ENCODE measurements around the gene TRAF1.

Gene TRAF1

DNA sequence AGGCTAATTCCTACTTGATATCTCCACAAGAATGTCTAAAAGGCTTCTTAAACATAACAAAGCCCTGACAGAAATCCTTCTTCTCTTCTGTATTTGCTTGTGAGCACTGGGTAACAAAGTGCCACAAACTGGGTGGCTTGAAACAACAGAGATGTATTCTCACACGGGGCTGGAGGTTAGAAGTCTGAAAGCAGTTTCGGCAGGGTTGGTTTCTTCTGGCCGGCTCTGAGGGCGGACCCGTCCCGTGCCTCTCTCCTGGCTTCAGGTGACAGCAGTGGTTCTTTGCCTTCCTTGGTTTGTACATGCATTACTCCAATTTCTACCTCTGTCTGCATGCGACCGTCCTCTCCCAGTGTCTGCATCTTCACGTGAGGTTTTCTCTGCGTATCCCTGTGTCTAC lies 14.0 kb upstream of the TRAF1 start:
- DNase-seq: no peak

DNA sequence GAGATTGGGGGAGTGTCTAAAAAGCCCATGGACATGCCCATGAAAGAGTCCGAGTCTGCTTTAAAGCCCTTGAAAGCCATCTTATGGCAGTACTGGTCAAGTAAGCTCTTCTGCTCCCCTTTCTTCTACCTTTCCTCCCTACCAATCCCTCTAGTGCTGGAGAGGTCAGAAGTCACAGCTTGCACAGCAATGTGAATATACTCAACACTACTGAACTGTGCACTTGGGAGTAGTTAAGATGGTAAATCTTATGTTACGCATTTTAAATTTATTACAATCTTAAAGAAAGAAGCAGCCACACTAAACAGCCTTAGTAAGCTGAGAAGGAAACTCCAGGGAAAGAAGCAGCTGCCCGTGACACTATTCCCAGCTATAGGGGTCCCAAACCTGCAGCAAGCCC lies 12.3 kb upstream of the TRAF1 start:
- no peak for DNase-seq

DNA sequence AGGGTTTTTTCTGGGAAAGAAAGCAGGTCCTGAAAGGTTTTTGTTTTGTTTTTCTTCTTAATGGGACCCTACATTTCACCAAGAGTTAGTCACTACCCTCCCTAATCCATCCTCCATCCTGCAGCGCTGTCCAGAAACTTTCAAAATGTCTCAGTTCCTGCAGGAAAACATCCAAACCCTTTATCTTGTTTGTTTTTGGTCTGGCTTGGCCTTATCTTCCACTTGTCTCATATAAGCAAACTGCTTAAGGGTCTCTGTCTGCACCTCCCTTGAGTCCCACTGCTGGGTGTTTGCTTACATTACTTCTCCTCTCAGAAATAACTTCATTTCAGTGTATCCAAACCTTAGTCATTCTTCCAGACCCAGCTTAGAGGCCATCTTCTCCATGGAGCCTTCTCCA lies 11.0 kb upstream of the TRAF1 start:
- no peak for DNase-seq

DNA sequence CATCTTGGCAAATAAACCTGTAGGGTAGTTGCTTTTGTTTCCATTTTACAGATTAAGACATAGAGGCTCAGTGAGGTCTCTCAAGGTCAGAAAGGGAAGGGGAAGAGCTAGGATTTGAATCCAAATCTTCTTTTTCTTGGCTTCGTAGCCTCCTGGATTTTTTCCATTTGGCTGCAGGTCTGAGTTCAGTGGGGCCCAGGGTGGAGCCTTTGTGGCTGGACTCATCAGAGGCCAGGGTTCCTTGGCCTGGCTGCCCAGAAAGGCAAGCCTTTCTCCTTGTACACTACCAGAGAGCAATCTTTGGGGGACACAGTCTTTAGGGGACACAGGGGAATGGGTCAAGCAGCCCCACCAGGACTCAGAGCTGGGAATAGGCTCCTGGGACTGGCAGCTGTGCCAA lies 10.5 kb upstream of the TRAF1 start:
- no peak for DNase-seq

DNA sequence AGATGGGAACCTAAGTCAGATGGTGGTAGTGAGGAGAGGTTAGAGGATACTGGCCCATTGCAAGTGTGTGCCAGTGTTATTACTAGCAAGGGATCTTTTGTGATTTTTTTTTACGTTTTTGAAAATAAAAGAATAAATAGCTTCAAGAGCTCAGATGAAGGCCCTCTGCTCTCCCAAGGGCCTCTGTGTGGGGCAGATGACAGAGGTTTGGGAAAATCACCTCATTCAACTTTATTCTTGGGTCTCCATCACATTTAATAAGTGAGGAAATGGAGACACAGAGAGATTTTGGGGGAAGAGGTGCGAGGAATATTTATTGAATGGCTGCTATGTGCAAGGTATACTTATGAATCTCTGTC lies 10.1 kb upstream of the TRAF1 start:
- no peak for DNase-seq

DNA sequence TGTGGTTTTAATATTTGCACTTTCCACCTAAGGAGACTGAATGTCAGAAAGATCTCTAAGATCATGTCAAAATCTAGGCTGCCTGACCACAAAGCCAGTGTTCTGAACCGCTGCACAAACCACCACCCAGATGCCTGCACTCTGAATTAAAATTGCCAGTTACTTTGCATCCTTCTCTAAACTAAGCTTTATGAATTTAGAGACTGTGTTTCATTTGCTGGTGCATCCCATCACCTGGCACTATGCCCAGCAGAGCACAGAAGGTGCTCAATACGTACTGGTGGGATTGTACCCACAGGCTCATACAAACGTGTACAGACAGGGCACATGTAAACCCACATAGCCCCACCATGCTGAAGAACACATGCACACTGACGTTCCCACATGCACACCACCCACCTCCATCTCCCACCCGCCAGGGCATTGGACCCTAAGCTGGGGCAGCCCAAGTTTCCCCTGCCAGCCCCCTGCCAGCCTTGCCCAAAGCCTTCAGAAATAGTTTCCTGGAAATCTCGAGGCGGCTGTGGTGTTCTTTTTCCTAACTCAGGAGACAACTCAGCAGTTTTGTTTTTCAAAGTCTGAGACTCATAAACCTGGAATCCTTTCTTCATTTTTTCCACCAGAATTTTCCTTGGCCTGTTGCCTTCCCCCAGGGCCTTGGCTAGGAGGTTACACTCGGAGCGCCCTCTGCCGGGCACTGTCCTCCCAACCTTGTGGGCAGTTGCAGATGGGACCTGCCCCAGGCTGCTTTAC lies 9.6 kb upstream of the TRAF1 start:
- peak; percentile 86 to 87 for DNase-seq

DNA sequence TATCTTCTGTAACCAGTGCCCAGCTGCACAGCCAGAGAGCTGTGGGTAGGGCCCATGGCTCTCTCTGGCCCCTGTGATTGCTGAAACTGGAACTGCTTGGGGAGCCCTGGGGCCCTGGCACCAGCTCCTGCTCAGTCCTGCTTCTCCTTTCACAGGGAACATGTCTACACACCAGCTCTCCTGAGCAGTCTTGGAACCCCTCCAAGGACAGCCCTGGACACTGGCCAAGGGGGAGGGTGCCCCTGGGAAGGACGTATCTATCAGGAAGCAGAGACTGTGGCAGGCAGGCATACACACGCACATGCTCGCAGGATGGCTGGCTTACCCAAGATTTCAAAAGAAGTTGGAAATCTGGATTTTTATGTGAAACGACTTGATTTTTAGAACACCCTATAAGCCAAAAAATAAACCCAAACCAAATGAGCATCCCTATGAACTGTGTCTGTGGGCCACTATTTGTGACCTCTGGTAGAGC lies 8.8 kb upstream of the TRAF1 start:
- peak; percentile 96 to 98 for DNase-seq

DNA sequence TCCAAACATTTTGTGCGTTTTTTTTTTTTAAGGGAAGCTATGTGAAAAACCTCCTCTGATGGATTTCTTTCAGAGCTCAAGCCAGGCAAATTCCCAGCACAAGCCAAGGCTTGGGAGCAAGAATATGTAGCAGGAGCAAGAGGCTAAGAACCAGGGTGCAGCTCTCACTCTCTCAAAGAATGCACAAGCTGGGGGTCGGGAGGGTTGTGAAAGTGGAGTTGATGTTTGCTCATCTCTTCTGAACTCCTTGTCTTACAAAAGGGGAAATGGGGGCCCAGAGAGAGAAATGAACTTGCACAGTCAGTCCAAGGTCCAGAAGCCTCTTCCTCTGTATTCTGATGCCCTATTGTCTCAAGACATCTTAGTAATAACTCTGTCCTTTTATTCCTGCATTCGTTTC lies 7.7 kb upstream of the TRAF1 start:
- no peak for DNase-seq

DNA sequence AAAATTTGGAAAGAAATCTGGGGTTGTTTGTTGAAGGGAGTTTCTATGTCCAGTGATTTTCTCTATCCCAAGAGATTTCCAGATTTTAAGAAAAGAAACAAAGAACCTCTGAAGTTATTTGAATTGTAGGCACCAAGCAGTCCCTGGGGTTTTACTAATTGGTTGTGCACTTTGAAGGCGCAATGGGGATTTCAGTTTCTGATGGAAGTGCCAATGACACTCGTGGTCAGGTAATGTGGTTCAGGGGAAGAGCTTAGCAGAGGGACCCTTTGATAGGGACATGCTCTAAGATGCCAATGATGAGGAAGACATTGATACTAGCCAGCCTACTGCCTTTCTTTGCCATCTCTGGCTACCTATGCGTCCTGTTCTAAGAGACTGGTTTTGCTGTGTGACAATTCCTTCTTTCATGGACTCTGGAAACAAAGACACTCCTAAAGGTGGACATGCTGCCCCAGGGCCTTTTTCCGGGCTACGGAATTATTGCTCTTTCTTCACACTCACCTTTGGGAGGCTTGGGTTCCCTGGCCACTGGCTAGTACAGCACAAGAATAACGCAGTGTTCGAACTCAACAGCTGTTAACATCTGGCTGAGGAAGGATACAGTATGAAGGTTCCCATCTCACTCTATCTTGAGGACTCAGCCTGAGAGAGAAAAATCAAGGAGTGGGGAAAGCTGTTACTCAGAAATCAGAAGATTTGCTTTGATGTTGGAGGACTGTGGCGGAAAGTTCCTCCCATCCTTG lies 6.9 kb upstream of the TRAF1 start:
- DNase-seq: no peak

DNA sequence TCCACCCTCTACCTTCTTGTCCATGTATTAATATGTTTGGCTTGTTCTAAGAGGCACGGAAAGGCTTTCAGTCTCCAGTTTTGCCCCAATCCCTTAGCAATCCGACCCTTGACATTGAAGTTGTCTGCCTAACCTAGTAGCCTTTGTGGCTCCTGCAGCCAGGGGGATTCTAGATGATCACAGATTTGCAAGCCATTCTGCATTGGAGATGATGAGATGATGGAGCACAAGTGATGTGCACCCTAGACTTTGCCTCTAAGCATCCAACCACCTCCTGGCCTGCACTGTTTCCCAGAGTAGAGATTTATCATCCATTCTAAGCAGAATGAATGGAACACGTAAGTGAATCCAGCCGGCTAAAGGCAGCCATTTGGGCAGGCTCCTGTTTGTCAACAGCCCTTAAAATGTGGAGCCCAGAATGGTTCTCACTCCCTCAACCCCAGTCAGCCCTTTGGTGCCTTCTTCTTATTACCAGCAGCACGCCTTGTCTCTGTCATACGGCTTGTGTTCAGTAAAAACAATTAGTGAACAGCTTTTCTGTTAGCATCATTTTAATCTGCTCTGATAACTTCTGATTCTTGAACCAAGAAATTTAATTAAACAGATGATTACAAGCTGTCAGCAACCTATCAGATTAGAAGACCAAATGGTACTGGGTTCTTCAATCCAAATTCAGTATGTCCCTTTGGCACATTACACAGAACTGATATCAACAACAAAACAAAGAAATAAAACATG lies 5.7 kb upstream of the TRAF1 start:
- DNase-seq: no peak

DNA sequence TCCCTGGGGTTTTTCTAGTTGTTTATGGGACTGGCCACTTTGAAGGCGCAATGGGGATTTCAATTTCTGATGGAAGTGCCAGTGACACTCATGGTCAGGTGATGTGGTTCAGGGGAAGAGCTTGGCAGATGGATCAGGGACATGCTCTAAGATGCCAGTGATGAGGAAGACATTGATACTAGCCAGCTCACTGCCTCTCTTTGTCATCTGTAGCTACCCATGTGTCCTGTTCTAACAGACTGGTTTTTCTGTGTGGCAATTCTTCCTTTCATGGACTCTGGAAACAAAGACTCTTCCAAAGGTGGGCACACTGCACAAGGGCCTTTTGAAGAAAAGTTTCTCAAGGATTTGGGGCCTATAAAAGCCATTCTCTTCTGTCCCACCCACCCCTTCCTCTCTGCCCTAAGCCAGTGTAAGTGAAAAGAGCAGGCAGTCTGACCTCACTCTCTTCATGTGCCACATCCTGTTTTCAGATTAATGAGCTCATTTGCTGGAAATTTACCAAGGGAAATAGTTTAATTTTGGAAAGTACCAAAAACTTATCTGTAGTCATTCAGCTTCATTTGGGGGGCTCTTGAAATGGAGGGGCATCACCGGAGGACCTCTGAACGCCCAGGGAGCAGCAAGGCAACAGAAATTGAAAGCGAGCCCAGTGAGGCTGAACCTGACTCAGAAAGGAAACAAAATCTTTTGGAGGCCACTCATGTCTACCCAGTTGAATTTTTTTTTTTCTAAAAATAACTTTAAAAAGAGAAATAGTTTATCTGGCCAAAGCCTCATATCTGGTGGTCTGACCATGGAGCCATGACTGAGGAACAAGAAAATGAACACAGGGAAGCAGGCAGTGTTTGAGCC lies 4.9 kb upstream of the TRAF1 start:
- no peak for DNase-seq

DNA sequence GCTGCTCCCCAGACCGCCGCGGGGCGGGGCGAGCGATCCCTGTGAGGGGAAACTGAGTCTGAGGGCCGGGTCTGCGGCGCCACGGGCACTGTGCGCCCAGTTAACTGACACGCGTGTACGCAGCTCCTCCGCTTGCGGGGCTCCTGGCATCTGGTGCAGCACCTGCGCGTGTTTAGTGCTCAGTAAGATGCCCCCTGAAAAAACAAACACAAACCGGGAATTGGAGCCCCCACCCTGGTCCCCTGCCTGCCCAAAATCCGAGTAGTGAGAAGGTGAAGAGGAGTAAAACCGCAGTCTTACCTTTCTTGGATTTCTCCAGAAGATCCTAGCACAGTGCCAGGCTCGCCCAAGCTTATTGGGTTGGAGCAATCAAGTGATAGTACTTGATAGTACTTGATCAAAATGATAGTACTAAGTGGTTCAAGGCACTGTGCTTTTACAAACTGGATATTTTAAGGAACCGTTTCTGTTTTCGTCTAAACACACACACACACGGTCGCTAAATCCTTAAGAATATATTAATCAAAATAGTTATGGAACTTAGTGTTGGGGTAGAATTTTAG lies 2.7 kb upstream of the TRAF1 start:
- DNase-seq: no peak

DNA sequence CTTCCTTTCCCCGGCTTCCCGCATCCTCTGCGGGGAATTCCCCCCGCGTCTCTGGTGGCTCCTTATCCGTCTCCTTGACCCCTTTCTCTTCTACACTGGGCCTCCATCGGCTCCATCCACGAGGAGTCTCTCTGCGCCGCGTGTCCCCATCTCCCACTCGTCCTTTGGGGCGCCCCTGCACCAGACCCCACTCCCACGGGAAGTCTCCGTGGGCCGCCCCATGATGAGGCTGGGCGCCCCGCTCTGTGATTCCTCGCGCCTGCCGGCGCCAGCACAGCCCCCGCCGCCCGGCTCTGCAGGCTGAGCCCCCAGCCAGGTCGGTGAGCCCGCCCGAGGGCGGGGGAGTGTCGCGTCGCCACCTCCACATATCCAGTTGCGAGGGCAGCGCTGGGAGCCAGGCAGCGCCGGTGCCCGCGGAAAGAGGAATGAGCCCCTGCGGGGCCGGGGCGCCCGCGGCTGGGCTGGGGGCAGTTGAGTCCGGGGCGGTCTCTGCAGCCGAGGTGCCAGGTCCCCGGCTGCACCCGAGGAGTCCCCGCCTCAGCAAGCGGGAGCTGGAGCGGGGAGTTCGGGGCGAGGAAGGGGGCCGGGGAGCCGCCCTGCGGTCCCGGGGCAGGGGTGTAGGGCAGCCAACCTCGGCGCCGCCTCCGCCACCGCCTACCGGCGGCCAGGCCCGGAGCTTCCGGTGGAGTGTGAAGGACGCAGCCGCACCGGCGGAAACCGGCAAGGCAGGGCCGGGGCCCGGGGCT lies 2.1 kb upstream of the TRAF1 start:
- peak; percentile 46 to 65 for DNase-seq

DNA sequence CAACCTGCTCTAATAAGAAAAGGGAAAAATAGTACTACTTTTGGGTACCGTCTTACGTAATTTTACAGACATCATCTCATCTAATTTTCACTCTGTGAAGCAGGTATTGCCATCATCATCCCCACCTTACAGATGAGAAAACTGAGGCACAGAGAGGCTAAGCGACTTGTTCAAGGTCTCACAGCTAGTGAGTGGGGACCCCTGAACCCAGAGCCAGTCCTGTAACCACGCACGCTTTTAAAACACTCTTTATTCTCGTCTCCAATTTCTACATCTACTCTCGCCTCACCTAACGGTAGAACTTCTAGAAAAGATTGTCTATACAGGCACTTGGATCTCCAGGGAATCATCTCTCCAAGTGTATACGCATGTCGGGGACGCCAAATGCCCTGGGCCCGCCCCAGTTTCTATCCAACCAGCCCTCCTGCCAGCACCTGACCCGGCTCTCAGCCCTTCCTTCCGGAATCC lies 1.5 kb upstream of the TRAF1 start:
- no peak for DNase-seq

DNA sequence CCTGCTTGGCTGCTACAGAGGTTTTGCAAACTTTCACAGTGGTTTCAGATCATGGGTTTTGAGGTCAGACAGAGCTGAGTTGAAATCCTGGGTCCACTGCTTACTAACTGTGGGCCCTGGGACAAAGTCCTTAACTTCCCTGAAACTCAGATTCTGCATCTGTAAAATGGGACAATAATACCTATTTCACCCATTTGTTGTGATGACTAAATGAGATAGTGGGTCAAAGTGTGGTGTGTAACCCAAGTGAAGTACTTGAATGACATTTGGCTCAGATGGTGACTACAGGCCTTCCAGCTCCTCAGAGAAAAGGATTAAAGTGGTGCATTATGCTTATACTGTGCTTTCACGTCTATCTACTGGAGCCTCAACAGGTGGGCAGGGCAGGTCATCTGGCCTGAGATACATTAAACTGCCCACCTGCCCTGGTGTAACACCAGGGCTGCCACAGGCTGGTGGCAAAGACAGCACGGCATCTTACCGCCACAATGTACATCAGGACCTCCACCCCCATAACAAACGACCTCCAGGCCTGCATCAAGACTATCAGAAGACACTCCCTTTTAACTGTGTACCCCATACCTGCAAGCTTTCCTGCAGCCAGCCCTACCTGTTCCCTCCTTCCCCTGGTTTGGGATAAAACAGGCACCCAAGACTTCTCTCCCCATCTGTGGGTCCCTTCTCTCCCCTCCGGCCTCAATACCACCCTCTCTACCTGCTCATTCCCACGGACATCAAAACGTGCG lies 846 bp upstream of the TRAF1 start:
- DNase-seq: no peak

DNA sequence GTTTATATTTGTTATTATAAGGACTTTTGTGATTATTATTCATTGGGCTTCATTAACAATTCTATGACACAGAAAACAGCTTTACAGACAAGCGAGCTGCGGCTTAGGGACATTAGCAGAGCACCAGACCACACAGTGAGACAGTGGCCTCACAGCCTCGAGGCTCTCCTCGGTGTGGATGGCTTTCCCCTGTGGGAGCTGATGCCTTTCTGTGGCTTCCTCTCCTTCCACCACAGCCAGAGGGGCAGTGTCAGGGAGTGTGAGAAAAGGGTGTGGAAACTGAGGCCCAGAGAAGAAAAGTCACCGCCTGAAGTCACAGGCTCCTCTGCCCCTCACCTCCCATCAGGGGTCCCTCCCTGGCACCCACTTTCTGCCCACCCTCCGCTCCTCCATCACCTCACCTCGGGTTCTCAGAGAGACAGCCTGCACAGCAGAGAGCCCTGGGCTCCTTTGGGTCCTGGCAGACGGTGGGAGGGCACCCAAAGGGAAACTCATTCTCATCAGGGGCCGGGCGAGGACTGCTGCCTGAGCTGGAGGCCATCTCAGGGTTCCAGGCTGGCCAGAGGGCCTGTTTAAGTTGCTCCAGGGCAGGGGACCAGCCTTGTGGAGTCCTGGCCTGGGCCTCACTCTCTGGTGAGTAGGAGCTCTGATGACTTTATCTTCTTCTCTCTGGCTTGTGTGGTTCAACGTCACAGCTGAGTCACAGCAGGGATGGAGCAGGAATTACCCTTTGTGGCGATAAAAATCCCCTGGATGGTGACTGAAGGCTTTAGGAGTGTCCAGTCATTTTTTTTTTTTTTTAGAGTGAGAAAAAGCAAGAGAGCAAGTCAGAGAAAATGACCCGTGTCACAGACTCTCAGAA lies 830 bp downstream of the TRAF1 start:
- DNase-seq: no peak

DNA sequence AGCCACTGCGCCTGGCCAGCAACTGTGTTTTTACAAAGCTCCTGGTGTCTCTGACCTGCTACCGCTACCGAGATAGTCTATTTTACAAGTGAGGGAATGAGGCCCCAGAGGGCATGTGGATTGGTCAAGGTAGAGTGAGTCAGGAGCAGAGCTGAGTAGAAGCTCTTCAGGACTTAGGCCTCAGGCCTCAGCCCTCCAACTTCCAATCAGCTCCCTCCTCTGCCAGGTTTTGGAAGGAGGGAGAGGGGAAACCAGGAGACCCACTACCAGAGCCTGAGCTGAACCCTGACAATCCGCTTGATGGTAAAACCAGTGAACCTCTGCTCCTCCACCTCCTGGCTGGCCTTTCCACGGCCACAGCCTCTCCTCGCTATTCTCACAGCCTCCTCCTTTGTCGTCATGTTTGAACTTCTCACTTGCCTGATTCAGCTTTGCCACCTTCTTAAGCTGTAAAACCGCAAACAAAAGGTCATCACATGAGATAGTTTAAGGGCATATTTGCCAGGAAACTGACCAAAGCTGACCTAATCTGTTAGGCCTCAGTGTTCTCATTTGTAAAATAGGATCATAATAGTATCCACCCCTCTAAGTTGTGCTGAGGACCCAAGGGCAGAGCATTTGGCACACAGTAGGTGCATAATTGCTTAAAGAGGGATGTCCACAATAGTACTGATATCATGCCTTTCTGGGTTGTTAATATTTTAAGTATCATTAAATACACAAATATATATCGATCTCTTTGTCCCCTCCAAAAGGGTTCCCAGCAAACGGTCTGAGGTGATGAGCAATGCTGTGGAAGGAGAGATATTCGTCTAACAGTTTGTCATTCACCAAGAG lies 1.7 kb downstream of the TRAF1 start:
- no peak for DNase-seq

DNA sequence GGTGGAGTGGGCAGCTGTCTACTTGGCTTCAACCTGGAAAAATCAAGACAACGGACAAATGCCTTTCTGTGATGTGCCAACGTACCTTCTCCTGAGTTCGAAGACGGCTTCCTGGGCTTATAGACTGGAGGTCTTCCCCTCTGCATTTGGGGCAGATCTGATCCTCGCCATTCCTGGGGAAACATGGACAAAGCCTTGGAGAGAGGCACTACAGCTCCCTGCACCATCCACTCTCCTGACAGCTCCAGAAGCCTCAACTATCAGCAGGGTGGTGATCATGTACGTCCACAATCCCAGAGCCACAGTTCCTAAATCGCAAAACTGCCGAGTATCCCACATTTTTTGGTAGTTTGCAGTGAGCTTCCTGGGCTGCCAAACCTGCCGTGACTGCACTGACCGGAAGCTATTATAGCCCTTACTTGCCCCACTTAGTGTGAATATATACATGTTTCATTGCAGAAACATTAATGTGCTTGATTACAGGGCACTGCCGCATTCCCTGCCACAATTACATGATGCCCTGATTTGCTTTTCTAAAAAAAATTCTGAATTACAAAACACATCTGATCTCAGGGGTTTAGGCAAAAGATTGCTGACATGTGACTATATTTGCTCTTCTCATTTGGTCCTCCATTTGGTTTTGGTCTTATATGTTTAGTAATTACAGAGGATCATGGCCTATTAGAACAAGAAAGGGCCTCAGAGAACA lies 2.8 kb downstream of the TRAF1 start:
- DNase-seq: no peak
